NCI-H187 treated with DMSO at 0.1 percent for 48 hours (cell line): ENCODE data around the gene CLSTN2.

Experiments used
- DNase-seq: peaks from one replicate; lab custom pipeline; 2025; lab: John Stamatoyannopoulos, UW

Gene CLSTN2

DNA sequence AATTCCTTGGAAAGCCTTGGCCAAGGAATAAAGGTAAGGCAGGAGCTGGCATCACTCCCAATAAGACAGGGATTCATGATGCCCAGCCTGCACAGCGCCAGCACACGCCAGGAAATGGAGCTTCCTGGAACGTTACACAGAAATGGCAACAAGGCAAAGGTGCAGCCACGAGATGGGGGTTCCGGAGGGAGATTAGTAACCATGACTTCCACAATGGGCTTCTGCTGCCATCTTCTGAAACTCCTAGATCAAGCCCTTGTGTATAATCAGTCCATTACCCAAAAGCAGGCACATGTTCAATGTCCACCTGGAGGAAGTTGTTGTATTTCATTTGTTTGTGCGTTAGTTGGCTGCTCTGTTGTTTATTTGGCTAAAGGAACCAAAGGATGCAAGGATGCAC is 611.7 kb downstream of the CLSTN2 start:
- no peak for DNase-seq

DNA sequence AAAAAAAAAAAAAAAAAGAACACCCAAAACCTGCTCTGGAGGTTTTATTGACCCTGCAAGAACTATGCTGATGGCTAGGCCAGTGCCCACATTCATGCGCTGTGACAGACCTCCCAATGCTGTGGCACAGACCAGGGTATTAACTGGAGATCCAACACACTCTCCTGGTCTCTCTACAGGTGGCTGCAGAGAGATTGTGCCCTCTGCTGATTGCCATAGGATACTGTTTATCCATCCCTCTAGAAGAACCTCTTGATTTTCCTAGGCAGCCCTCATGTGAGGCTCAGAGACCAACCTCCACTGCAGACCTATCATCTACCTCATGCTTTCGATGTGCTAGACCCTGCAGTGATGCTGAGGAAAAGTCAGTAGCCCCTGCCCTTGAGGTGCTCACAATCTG is 617.4 kb downstream of the CLSTN2 start:
- no peak for DNase-seq

DNA sequence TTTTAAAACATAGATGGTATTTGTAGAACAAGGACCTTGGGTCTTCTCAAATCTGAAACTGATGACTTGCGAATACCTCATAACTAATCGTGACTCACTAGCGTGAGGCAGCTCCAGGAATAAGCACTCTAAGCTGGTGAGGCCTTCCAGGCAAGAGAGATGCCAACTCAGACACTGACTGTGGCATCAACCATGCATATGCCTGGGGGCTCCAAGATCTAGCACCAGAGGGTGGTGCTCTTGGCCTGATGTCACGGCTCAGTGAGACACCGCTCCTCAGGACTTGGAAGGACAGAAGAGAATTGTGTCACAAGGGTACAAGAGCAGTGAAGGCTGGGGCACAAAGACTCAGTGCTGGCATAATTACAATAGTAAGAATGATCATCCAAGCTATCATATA is 617.9 kb downstream of the CLSTN2 start:
- no peak for DNase-seq

DNA sequence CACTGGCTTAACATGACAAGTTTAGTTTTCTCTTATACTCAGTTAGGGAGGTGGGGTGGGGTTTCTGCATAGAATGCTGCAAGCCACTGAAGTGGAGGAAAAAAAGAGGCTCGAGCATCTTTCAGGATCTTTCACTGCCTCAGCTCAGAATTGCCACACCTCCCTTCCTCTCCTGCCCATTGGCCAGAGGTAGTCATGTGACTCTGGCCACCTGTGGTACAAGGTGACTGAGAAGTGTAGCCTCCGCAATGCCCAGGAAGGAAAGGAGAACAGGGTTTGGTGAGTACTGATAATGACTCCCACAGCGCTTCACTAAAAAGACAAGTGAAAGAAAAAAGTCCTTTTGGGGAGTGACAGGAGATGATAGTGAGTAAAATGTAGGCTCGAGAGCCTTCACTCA is 618.6 kb downstream of the CLSTN2 start:
- DNase-seq: no peak

GRCh38 chr3:140555666-140556065 is 620.7 kb downstream of the CLSTN2 start:
- no peak for DNase-seq

DNA sequence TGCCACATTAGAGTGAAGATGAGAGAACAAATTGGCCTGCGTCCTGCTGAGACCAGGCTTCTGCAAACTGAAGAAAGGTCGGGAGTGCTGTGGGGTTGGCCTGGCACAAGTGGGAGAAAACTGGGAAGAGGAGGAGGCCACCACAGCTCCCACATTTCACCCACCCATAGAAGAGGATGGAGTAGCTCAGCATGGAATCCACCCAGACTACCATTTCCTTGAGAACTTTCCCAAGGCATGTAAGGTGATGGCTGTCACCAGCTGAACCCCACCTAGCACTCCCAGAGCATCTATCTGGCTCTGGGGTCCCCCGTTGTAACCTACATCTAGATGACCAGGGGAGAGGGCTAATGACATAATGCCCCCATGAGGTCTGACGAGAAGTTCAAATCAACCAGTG is 622.5 kb downstream of the CLSTN2 start:
- no peak for DNase-seq

DNA sequence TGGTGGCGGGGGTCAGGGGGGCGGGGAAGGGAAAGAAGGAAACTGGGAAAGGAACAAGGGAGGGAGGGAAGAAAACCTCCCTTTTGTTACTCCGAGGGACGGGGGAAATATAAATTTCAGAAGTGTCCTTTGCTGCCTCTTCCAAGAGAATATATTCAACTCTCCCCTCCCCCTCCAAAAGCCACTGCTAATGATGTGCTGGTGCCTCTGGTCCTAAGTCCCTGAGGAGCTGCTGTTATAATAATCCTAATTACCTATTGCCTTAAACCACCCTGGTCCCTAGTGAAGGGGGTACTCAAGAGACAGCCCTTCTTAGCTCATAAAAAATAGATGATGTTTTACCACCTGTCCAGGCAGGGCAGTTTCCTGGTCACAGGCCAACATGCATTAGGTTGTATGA is 624.6 kb downstream of the CLSTN2 start:
- DNase-seq: no peak

- no peak for DNase-seq
These were observed 628.3 kb downstream of the CLSTN2 start for GRCh38 chr3:140563206-140563760.

DNA sequence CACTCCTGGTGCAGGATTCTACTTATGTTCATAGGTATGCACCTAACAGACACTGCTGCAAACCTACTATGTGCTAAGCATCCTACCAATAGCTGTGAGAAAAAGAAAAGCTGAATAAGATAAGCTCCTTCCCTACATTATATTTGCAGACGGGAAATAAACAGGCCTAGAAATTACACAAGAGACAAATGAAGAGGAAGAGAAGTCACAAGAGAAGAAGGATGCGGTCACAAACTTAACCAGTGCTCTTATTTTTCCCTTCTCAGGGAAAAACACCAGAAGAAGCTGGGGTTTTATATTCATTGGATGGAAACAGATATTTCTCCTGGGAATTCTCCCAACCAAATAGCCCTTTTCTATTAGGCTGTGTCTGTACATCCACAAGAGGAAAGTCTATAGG is 633.1 kb downstream of the CLSTN2 start:
- no peak for DNase-seq

DNA sequence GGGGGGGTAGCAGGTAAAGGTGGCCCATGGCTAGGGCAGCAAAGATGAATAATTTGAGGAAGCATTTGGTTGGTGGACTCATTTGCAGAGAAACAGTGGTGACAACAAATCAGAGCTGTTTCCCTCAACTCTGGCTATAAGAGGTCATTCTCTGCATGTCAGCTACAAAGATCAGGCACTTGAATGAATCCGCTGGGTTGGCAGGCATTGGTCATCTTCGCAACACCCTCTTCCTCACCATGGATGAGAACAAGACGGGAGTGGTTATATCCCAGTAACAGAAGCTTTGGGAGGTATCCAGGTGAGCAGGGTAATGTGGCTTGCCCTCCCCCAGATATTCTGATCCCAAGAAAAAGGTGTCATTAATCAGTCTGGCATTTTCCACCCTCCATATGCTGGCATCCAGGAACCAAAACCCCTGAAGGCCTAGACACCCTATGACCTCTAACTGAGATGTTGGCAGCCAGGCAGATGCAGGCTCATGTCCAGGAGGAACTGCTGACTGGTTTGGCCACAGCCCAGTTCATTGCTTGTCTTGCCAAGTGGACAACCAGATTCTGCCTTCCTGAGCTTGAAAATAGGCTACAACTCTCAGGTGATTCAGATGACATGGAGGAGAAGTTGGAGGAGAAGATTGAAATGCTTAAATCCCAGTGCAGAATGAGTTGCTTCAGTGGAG is 634.0 kb downstream of the CLSTN2 start:
- DNase-seq: no peak

GRCh38 chr3:140570602-140571001 is 635.6 kb downstream of the CLSTN2 start:
- no peak for DNase-seq

- no peak for DNase-seq
These were observed 636.9 kb downstream of the CLSTN2 start for GRCh38 chr3:140571836-140572235.

DNA sequence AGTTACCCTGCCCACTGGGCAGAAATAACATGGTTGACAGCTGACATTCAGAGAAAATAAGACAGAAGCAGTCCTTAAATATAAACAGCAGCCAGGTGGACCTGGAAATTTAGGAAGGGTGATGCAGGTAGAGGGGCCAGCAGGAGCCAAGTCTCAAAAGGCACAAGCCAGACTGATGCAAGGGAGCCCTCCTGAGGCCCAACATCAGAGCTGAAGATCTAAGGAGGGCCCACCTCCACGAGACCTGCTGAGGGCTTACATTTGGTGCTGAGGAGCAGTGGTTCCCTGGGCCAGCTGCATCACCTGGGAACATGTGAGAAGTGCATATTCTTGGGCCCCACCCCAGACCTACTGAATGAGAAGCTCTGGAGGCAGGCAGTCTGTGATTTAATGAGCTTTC is 637.3 kb downstream of the CLSTN2 start:
- no peak for DNase-seq

- no peak for DNase-seq
These were observed 638.0 kb downstream of the CLSTN2 start for GRCh38 chr3:140573011-140573410.

DNA sequence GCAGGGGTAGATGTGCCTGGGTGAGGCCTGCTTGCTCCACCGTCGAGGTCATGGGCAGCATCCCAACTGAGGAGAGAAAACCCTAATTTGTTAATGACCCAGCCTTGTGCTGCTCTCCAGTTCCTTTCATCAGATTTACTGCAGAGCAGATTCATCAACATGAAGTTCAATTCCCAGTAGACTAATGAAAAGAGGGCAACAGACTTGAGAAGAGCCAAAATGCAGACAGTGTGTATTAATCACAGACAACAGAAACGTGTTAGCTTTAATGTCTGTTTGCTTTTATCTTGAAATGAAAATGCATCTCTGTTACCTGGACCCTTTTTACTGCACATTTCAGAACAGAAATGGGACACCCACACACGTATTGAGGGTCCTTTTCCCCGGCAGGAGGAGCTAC is 639.4 kb downstream of the CLSTN2 start:
- no peak for DNase-seq

GRCh38 chr3:140576449-140576848 is 641.5 kb downstream of the CLSTN2 start:
- no peak for DNase-seq

DNA sequence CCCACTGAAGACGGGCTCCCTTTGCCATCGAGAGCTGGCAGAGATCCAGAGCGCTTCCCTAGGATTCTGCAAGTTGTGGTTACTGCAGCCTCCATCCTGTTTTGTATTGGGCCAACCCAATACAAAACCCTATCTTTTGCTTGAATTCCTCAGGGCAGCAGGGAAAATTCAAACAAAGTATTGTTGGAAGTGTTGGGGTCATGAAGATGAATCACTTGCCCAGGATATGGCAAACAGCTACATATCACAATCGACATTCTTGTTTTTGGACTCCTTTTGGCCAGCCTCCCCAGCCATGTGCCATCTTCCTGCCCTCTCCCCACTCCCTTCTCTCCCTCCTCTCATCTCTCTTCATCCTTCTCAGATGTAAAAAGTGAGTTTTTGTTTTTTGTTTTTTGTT is 642.9 kb downstream of the CLSTN2 start:
- no peak for DNase-seq

- DNase-seq: no peak
These were observed 644.3 kb downstream of the CLSTN2 start for GRCh38 chr3:140579260-140579659.

- DNase-seq: no peak
These were observed 645.8 kb downstream of the CLSTN2 start for GRCh38 chr3:140580746-140581145.

DNA sequence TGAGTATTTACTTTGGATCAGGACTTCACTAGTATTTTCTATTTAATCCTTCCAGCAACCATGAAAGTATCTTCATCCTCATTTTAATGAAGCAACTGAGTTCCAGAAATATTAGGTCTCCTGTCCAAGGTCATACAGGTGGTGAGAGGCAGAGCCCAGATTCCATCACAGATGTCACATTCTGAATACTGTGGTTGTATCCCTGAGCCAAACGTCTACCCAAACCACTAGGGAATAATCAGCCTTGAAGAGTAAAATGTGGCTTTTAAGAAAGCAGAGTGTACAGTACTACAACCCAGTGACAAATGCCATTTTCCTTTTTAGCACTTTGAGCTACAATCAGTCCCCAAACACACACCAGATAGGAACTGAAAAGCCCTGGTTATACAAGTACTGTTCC is 649.6 kb downstream of the CLSTN2 start:
- DNase-seq: no peak

DNA sequence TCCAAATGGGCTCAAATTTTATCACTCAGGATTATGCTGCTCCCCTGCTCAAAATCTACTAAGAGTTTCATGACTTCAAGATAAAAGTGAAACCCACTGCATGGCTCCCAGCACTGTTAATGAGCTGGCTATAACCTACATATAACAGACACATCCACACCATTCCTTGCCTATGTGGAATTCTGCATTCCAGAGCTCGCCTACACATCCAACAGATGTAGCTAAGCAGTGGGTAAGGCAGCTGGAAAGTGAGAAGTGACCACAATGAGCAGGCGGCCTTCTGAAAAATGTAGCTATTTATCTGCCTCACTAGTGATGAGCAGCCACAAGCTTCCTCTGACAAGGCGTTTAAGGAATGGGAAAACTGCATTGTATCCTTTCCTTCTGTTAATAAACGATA is 650.8 kb downstream of the CLSTN2 start:
- no peak for DNase-seq

DNA sequence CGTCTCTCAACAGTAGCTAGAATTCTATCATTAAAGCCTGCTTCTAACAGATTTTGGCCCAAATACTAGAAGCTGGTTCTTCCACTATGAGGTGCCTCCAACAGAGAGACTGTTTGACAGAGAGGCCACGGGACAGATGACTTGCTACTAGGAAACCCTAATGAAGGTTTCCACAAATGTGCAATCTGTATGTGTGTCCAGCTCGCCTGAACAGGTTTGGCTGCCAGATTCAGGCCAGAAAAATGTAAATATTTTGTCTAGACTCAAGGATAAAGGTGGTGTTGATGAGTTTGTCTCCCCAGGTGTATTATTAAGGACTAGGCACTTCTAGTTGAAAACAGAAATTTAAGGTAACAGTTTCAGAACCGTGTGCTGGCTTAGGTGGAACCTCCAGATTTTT is 651.3 kb downstream of the CLSTN2 start:
- no peak for DNase-seq

DNA sequence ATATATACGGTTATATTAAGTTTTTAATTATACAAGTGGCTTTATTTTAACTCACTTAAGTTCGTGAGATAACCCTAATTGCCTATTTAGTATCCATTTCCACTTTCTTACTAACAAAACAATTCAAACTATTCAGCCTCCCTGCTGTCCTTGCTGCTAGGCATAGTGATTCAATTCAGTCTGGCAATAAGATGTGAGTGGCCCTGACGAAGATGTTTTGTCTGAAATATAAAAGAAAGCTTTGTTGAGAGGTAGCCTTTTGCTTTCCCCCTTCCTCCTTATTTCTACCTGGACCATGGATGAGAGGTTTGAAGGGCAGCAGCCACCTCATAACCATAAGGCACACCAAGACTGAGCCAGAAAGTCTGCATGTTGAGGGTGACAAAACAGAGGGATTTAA is 653.6 kb downstream of the CLSTN2 start:
- DNase-seq: no peak

DNA sequence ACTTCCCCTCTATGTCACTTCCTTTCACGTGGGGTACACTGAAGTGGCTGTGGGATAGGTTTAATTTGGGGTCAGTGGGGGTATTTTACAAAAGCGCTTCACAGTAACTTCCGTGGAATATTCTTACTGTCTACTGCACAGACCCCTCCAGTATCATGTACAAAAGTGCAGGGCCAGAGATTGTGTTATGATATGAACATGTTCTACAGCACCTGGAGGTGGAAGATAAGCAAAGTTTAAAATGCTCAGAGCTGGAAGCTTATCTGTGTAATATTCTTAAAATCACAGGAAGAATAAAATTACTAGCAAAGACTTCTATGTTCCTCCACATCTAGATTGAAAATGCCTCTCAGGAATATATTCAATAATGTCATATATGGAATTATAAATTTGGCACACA is 658.8 kb downstream of the CLSTN2 start:
- DNase-seq: no peak
